Endothelial cell of umbilical vein (primary cell): ENCODE measurements around the gene HTRA1. TPM values are rescaled to one million over a fixed set of nuclear protein-coding genes. Genes with fewer than 3 reads are reported as not detected.

Source experiments
- BruUV-seq: library from RNA; stranded (reverse); fragments of 400-500 nt; replicated peaks from 2 replicates; lab custom pipeline; 2021; lab: Mats Ljungman, UMichigan
- CTCF ChIA-PET: fragments of 300-600, 350-600 bp; sonication (Branson Sonifier 250); formaldehyde crosslinking; loops from one replicate; lab custom pipeline; 2021; ENCODE audit warnings: antibody characterized with exemption, inconsistent platforms; lab: Charles Lee
- POLR2A ChIA-PET: fragments of 300-600, 350-600 bp; sonication (Branson Sonifier 250); formaldehyde crosslinking; loops from one replicate; lab custom pipeline; 2021; ENCODE audit warnings: antibody characterized with exemption, inconsistent platforms; lab: Charles Lee
- DNase-seq: peaks from one replicate; pipeline ENCODE4 v3.0.0-alpha.2; 2011; ENCODE audit warnings: low read depth, low spot score
- FAIRE-seq: peaks from 2 replicates; lab custom pipeline; 2011; peaks lifted over from hg19 to GRCh38; lab: Jason Lieb, UNC
- H2AFZ ChIP-seq: 2 replicates; pipeline ENCODE4 v1.6.0; 2012; ENCODE audit warnings: low read depth, low read length, control low read depth, inconsistent platforms
- H3K27ac ChIP-seq: 2 replicates; pipeline ENCODE4 v1.5.1; 2011; ENCODE audit warnings: low read depth, mild to moderate bottlenecking, control low read depth, low read length, moderate library complexity; ENCODE audit not compliant: insufficient read depth
- H3K27me3 ChIP-seq, 2 experiments: 2 replicates each; pipeline versions ENCODE4 v1.6.0 to v1.6.1; 2011; ENCODE audit warnings: low read length in 2 of 2, mixed read lengths in 1 of 2; ENCODE audit not compliant: control insufficient read depth in 2 of 2, insufficient read depth in 2 of 2
- H3K36me3 ChIP-seq, 2 experiments: 2 replicates in 1 of 2; 3 replicates in 1 of 2; pipeline ENCODE4 v1.5.1; 2011; ENCODE audit warnings: low read length in 2 of 2, mild to moderate bottlenecking in 1 of 2, moderate library complexity in 1 of 2; ENCODE audit not compliant: control insufficient read depth in 2 of 2, insufficient read depth in 2 of 2; ENCODE audit errors: extremely low read depth in 1 of 2
- H3K4me1 ChIP-seq: 3 replicates; pipeline ENCODE4 v1.5.1; 2011; ENCODE audit warnings: mild to moderate bottlenecking, low read length; ENCODE audit not compliant: control insufficient read depth, insufficient read depth; ENCODE audit errors: extremely low read depth
- H3K4me2 ChIP-seq: 2 replicates; pipeline ENCODE4 v1.6.1; 2011; ENCODE audit warnings: low read length, control low read depth, mixed read lengths; ENCODE audit not compliant: insufficient read depth
- H3K4me3 ChIP-seq, 3 experiments: fragments of 200-600 bp in 1 of 3; sonication (generic), shearing (Covaris generic) in 1 of 3; replicated peaks in 1 of 3; 2 replicates each; pipeline ENCODE4 v1.5.1; 2011 to 2016; ENCODE audit warnings: control low read depth in 3 of 3, low read length in 3 of 3, mild to moderate bottlenecking in 2 of 3, inconsistent platforms in 1 of 3, low read depth in 1 of 3, moderate library complexity in 1 of 3; ENCODE audit not compliant: insufficient read depth in 1 of 3
- H3K79me2 ChIP-seq: 2 replicates; pipeline ENCODE4 v1.6.0; 2012; ENCODE audit warnings: low read length, inconsistent platforms; ENCODE audit not compliant: control insufficient read depth, insufficient read depth
- H3K9ac ChIP-seq: replicated peaks from 2 replicates; pipeline ENCODE3; 2011; ENCODE audit warnings: low read length, control low read depth; ENCODE audit not compliant: insufficient read depth; ENCODE audit errors: extremely low read depth
- H3K9me1 ChIP-seq: replicated peaks from 3 replicates; pipeline ENCODE4 v1.6.0; 2011; ENCODE audit warnings: mild to moderate bottlenecking, low read length; ENCODE audit not compliant: control insufficient read depth, insufficient read depth; ENCODE audit errors: extremely low read depth
- H3K9me3 ChIP-seq: replicated peaks from 2 replicates; pipeline ENCODE4 v1.5.1; 2012; ENCODE audit warnings: low read length, inconsistent platforms; ENCODE audit not compliant: control insufficient read depth, insufficient read depth
- H4K20me1 ChIP-seq: replicated peaks from 2 replicates; pipeline ENCODE3; 2011; ENCODE audit warnings: mild to moderate bottlenecking, low read length; ENCODE audit not compliant: control insufficient read depth, insufficient read depth; ENCODE audit errors: extremely low read depth
- EZH2 ChIP-seq: IDR thresholded peaks from 2 replicates; pipeline ENCODE4 v1.6.1; 2012; ENCODE audit warnings: borderline replicate concordance, low read depth, mild to moderate bottlenecking, moderate library complexity, low read length, inconsistent platforms; ENCODE audit not compliant: severe bottlenecking
- FOS ChIP-seq: IDR thresholded peaks from 2 replicates; pipeline ENCODE4 v1.6.1; 2011; ENCODE audit warnings: mild to moderate bottlenecking, low read length, moderate library complexity, borderline replicate concordance; ENCODE audit not compliant: insufficient read depth
- GATA2 ChIP-seq: IDR thresholded peaks from 2 replicates; pipeline ENCODE4 v1.7.0; 2011; ENCODE audit warnings: low read depth, mild to moderate bottlenecking, moderate library complexity, mixed read lengths, low read length; ENCODE audit not compliant: insufficient read length, insufficient read depth
- JUN ChIP-seq: IDR thresholded peaks from 2 replicates; pipeline ENCODE4 v1.6.1; 2011; ENCODE audit warnings: borderline replicate concordance, low read depth; ENCODE audit not compliant: insufficient read length, insufficient read depth
- MYC ChIP-seq: IDR thresholded peaks from one replicate; pipeline ENCODE4 v1.6.1; 2011; ENCODE audit warnings: mild to moderate bottlenecking, low read depth, low read length
- POLR2A ChIP-seq: IDR thresholded peaks from 2 replicates; pipeline ENCODE4 v1.6.1; 2012; ENCODE audit warnings: low read depth, mild to moderate bottlenecking, control low read depth, low read length
- POLR2AphosphoS5 ChIP-seq: IDR thresholded peaks from 2 replicates; pipeline ENCODE4 v1.6.1; 2012; ENCODE audit warnings: low read depth, mild to moderate bottlenecking, control low read depth, low read length, moderate library complexity; ENCODE audit not compliant: insufficient read depth
- dilution Hi-C: fragments of 300-500 bp; cut with MboI; formaldehyde crosslinking; loops from one replicate; pipeline ENCODE4 v1.15.0; 2019; ENCODE audit warnings: low sequenced_read_pairs; ENCODE audit not compliant: extremely low pct_ligation_motif_present
- intact Hi-C: fragments of 100-400 bp; cut with micrococcal nuclease; formaldehyde crosslinking; loops from one replicate; pipeline ENCODE4 v1.10.0; 2022
- polyA plus RNA-seq, 4 experiments: library from polyadenylated mRNA; depleted of rRNA in 3 of 4; stranded (reverse) in 3 of 4; unstranded in 1 of 4; fragments of >200 nt; gene quantifications; 2 replicates each; pipeline versions ENCODE4 v1.2.1 to v1.2.3, GENCODE V29; 2011 to 2012; ENCODE audit warnings: missing spikeins in 1 of 4
- total RNA-seq: library from RNA; stranded (reverse); gene quantifications from 2 replicates; pipeline ENCODE4 v1.2.3, GENCODE V29; 2021
- TF ChIP-seq, protein P1 (sequence below), 2 donors: IDR thresholded peaks; 1 replicate in 1 of 2; 2 replicates in 1 of 2; pipeline ENCODE4 v1.5.1; 2011; ENCODE audit warnings: low read length in 2 of 2, mild to moderate bottlenecking in 2 of 2, moderate library complexity in 2 of 2, control low read depth in 1 of 2, inconsistent platforms in 1 of 2, low read depth in 1 of 2; ENCODE audit not compliant: insufficient read depth in 1 of 2; ENCODE audit errors: extremely low read depth in 1 of 2
- TF ChIP-seq, protein P2 (sequence below): IDR thresholded peaks from 2 replicates; pipeline ENCODE4 v1.6.1; 2011; ENCODE audit not compliant: insufficient read depth, insufficient read length

Gene HTRA1
- total and polyA plus RNA-seq, 2 donors (not counting 3 experiments of a cell fraction or from before 2014, with no cell fraction given) = 192 to 270 TPM

DNA sequence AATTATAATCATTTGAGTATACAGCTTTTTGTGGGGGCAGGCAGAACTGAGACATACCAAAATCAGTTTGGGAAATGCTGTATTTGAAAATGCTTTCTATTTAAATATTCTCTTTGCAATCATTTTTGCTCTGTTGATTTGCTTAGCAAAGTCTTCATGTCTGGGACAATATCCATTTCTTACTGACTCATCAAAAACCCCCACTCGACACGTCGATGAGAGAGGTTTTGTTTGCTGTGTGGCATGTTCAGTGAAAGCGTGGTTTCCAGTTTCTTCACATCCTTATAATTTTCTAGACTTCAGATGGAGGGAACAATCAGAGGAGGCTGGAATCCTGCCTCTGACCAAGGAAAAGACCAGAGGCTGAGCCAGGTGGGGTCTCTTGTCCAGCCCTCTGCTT, 28.9 kb downstream of the HTRA1 start:
- no peak for TF ChIP-seq EZH2
- TF ChIP-seq, protein P1, sequence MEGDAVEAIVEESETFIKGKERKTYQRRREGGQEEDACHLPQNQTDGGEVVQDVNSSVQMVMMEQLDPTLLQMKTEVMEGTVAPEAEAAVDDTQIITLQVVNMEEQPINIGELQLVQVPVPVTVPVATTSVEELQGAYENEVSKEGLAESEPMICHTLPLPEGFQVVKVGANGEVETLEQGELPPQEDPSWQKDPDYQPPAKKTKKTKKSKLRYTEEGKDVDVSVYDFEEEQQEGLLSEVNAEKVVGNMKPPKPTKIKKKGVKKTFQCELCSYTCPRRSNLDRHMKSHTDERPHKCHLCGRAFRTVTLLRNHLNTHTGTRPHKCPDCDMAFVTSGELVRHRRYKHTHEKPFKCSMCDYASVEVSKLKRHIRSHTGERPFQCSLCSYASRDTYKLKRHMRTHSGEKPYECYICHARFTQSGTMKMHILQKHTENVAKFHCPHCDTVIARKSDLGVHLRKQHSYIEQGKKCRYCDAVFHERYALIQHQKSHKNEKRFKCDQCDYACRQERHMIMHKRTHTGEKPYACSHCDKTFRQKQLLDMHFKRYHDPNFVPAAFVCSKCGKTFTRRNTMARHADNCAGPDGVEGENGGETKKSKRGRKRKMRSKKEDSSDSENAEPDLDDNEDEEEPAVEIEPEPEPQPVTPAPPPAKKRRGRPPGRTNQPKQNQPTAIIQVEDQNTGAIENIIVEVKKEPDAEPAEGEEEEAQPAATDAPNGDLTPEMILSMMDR (IDR thresholded peaks at IDR 0.05; ENCODE audit: extremely low read depth in 1 of 2, insufficient read depth in 1 of 2, low read depth in 1 of 2, low read length in 2 of 2) = no peak
- ChIA-PET CTCF (no interaction called here), POLR2A (no interaction called here)
- H3K9me3 ChIP-seq = no peaks in the 10 kb centered on the region
- no peak for DNase-seq
- intact Hi-C loops = loop anchor here (10.0 kb wide), 1 partner anchor 365 kb away; no protein-coding TSS in a partner anchor
- no peaks in the 10 kb centered on the region for H3K9me1 ChIP-seq
- no peak overlapping the region for H3K4me3 ChIP-seq
- H3K27ac ChIP-seq = no peak overlapping the region
- no peaks in the 10 kb centered on the region for H4K20me1 ChIP-seq
- H3K79me2 ChIP-seq = peaks cover 25% of the 10 kb centered on the region
- no peak overlapping the region for H2AFZ ChIP-seq
- no peak for FAIRE-seq
- dilution Hi-C loops = no loop called here
- peaks cover 4 to 5% of the 10 kb centered on the region in 2 experiments for H3K36me3 ChIP-seq
- no peak overlapping the region for H3K4me2 ChIP-seq
- H3K9ac ChIP-seq = no peak overlapping the region
- no peaks in the 10 kb centered on the region for H3K27me3 ChIP-seq
- peaks cover 21% of the 10 kb centered on the region for H3K4me1 ChIP-seq
- no TSS peak for BruUV-seq

DNA sequence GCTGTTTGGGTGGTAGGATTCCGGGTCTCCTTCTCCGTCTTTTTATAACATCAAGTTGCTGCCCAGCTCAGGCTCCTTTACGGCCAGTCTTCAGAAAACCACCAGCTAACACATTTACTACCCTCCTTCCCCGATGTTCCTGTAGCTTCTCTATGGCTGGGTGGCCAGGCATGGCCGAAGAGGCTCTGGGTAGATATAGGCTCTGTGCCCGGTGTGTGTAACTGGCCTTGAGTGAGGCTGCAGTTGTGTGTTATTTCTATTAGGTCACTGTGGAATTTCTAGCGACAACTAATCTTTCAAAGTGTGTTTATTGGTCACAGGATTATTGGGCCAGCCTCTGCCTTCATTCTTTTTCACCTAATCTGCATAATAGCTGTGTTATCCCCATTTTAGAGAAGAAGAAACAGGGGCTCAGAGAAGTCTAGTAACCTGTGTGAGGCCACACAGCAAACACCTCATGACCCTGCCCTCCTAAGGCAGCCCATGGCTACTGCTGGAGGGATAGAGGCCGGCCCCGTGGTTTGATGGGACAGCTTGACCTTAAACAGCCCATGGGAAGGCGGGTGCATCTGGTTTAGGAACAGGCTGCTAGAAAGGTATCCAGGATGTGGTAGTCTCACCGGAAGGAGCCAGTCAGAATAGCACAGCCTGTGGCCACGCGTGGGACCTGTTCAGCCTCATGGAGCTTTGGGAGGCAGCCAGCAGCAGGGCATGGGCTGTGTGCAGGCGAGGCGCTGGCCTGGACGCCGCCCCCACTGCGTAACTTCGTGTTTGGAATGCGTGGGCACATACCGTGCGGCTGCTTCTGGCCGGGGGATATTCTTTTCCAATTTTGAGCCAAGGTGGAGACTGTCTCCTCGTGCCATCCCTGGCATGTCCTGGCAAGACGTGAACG, 29.7 kb downstream of the HTRA1 start:
- dilution Hi-C loops (no loop called here), intact Hi-C loops (loop anchor here (10.0 kb wide), 1 partner anchor 364 kb away; no protein-coding TSS in a partner anchor)
- TF ChIP-seq GATA2 (no peak), FOS (no peak), JUN (no peak), EZH2 (no peak), MYC (no peak), POLR2A (no peak), POLR2AphosphoS5 (no peak)
- TF ChIP-seq, protein P2, sequence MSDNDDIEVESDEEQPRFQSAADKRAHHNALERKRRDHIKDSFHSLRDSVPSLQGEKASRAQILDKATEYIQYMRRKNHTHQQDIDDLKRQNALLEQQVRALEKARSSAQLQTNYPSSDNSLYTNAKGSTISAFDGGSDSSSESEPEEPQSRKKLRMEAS = no peak
- TF ChIP-seq, protein P1 (IDR thresholded peaks at IDR 0.05; ENCODE audit: extremely low read depth in 1 of 2, insufficient read depth in 1 of 2, low read depth in 1 of 2, low read length in 2 of 2) = no peak
- Histone ChIP-seq H3K4me1 (peaks cover 23% of the 10 kb centered on the region), H3K27ac (no peak overlapping the region), H3K9ac (no peak overlapping the region), H3K27me3 (no peaks in the 10 kb centered on the region), H3K4me3 (no peak overlapping the region), H2AFZ (no peak overlapping the region), H3K9me3 (no peaks in the 10 kb centered on the region), H3K9me1 (no peaks in the 10 kb centered on the region), H3K36me3 (peaks cover 4 to 5% of the 10 kb centered on the region in 2 experiments), H3K4me2 (no peak overlapping the region), H4K20me1 (no peaks in the 10 kb centered on the region), H3K79me2 (peaks cover 25% of the 10 kb centered on the region)
- ChIA-PET POLR2A (no interaction called here), CTCF (interaction anchor here (0.7 to 7.3 kb wide), 2 partner anchors 39 to 75 kb away, joined by 3 to 49 read pairs; no protein-coding TSS in a partner anchor)
- FAIRE-seq (no peak), DNase-seq (no peak)
- no TSS peak for BruUV-seq
